VCaP (cell line): ENCODE results near the gene RAB37.
A peak's percentile ranks its signal among the peaks of the same experiment; 100 is the strongest.

Experiments
- H3K27ac ChIP-seq: fragments of 450-650 bp; 2 replicates; pipeline ENCODE4 v1.5.1; 2017
- CTCF ChIP-seq: fragments of 450-650 bp; conservative IDR thresholded peaks from 2 replicates; pipeline ENCODE4 v1.5.1; 2017; ENCODE audit warnings: mild to moderate bottlenecking, moderate library complexity

The RAB37 gene

GRCh38 chr17:74733365-74734122, 3.5 kb upstream of the RAB37 start:
- no peak overlapping the region for H3K27ac ChIP-seq
- no peak for TF ChIP-seq CTCF

GRCh38 chr17:74734256-74734655, 2.8 kb upstream of the RAB37 start:
- H3K27ac ChIP-seq = no peak overlapping the region
- no peak for TF ChIP-seq CTCF

GRCh38 chr17:74737299-74738050, 419 bp downstream of the RAB37 start:
- peak; percentile 57 for TF ChIP-seq CTCF

GRCh38 chr17:74738051-74738996, 1.3 kb downstream of the RAB37 start:
- no peak for TF ChIP-seq CTCF
- H3K27ac ChIP-seq = no peak overlapping the region

More at GRCh38 chr17:74737299-74738050, 419 bp downstream of the RAB37 start:
- no peak overlapping the region; the same call in 1 of the 2 replicates for H3K27ac ChIP-seq

- no peak overlapping the region for H3K27ac ChIP-seq
- TF ChIP-seq CTCF = no peak
Measured at GRCh38 chr17:74739227-74739831, 2.3 kb downstream of the RAB37 start.

GRCh38 chr17:74740173-74740572, 3.1 kb downstream of the RAB37 start:
- H3K27ac ChIP-seq = no peak overlapping the region
- TF ChIP-seq CTCF = no peak
